HL-60/S4 treated with retinoic acid at 250 ng/mL for 4 days and 3 days (cell line): ENCODE measurements around the gene ZNF565.
"Not testable (repeated sequence)": the region's sequence is repeated elsewhere in the genome, so short reads cannot be mapped to it uniquely, and the experiment has no call there.

ENCODE experiments used
- in situ Hi-C: fragments of 300-500 bp; cut with MboI; formaldehyde crosslinking; loops from 2 replicates; pipeline ENCODE4 v1.7.0; 2022; ENCODE audit warnings: low sequenced_read_pairs

ZNF565 gene

GRCh38 chr19:36152019-36152351, 62.5 kb downstream of the ZNF565 start:
- in situ Hi-C loops: no loop called here

- in situ Hi-C loops: no loop called here
Observed at GRCh38 chr19:36151144-36152018, 63.1 kb downstream of the ZNF565 start.

GRCh38 chr19:36150586-36150985, 63.9 kb downstream of the ZNF565 start:
- in situ Hi-C loops: no loop called here

GRCh38 chr19:36149673-36150406, 64.6 kb downstream of the ZNF565 start:
- in situ Hi-C loops: no loop called here

- in situ Hi-C loops: no loop called here
Observed at GRCh38 chr19:36144624-36145023, 69.8 kb downstream of the ZNF565 start.

- in situ Hi-C loops: no loop called here
Observed at GRCh38 chr19:36142496-36142895, 72.0 kb downstream of the ZNF565 start.

GRCh38 chr19:36142046-36142445, 72.4 kb downstream of the ZNF565 start:
- in situ Hi-C loops: no loop called here

- in situ Hi-C loops: no loop called here
Observed at GRCh38 chr19:36141039-36141927, 73.2 kb downstream of the ZNF565 start.

- in situ Hi-C loops: no loop called here
Observed at GRCh38 chr19:36140304-36141038, 74.0 kb downstream of the ZNF565 start.

GRCh38 chr19:36139473-36140303, 74.8 kb downstream of the ZNF565 start, which contains the start of gene CAPNS1:
Gene CAPNS1 (plus strand): TSS chr19:36140066. CDS start chr19:36141012, 946 bp downstream.
- in situ Hi-C loops: no loop called here

GRCh38 chr19:36139120-36139472, 75.4 kb downstream of the ZNF565 start:
- in situ Hi-C loops: no loop called here

- in situ Hi-C loops: no loop called here
Observed at GRCh38 chr19:36136964-36137686, 77.3 kb downstream of the ZNF565 start.

GRCh38 chr19:36134867-36135266, 79.6 kb downstream of the ZNF565 start:
- in situ Hi-C loops: not testable (repeated sequence)
